ENCODE measurements around the gene MLYCD. TPM values are rescaled to one million over a fixed set of nuclear protein-coding genes. Genes with fewer than 3 reads are reported as not detected.

The MLYCD gene
- total RNA-seq, 1 donor from 2014 or later = 50.4 TPM

GRCh38 chr16:83853834-83854233 lies 45.1 kb upstream of the MLYCD start:
- no peaks in the 10 kb centered on the region for H3K9me3 ChIP-seq (replicated peaks)

GRCh38 chr16:83854420-83854819 lies 44.5 kb upstream of the MLYCD start:
- no peak for DNase-seq
- Histone ChIP-seq H3K27me3 (ENCODE audit: low read depth) (peaks cover 14% of the 10 kb centered on the region), H3K9me3 (replicated peaks) (no peaks in the 10 kb centered on the region), H3K36me3 (no peaks in the 10 kb centered on the region), H3K4me1 (no peaks in the 10 kb centered on the region), H3K4me3 (no peak overlapping the region), H3K27ac (replicated peaks) (no peak overlapping the region)
- intact Hi-C loops (cut with micrococcal nuclease) = no loop called here
- TF ChIP-seq CTCF (IDR thresholded peaks at IDR 0.05; ENCODE audit: borderline replicate concordance) = no peak

More at GRCh38 chr16:83853834-83854233, 45.1 kb upstream of the MLYCD start:
- Histone ChIP-seq H3K27ac (replicated peaks) (no peak overlapping the region), H3K4me1 (no peaks in the 10 kb centered on the region), H3K4me3 (no peak overlapping the region), H3K36me3 (no peaks in the 10 kb centered on the region), H3K27me3 (ENCODE audit: low read depth) (peaks cover 14% of the 10 kb centered on the region)
- no peak for TF ChIP-seq CTCF (IDR thresholded peaks at IDR 0.05; ENCODE audit: borderline replicate concordance)
- intact Hi-C loops (cut with micrococcal nuclease) = no loop called here
- DNase-seq = no peak

GRCh38 chr16:83856792-83857191 lies 42.1 kb upstream of the MLYCD start:
- DNase-seq = no peak
- no peak for TF ChIP-seq CTCF (IDR thresholded peaks at IDR 0.05; ENCODE audit: borderline replicate concordance)
- H3K27me3 ChIP-seq (ENCODE audit: low read depth) = peaks cover 14% of the 10 kb centered on the region
- no peaks in the 10 kb centered on the region for H3K36me3 ChIP-seq
- no peaks in the 10 kb centered on the region for H3K9me3 ChIP-seq (replicated peaks)
- no peak overlapping the region for H3K4me3 ChIP-seq
- H3K27ac ChIP-seq (replicated peaks) = no peak overlapping the region
- no peaks in the 10 kb centered on the region for H3K4me1 ChIP-seq
- intact Hi-C loops (cut with micrococcal nuclease) = no loop called here

- Histone ChIP-seq H3K9me3 (replicated peaks) (no peaks in the 10 kb centered on the region), H3K27me3 (ENCODE audit: low read depth) (peaks cover 21% of the 10 kb centered on the region), H3K4me1 (no peaks in the 10 kb centered on the region), H3K27ac (replicated peaks) (no peak overlapping the region), H3K4me3 (no peak overlapping the region), H3K36me3 (no peaks in the 10 kb centered on the region)
- no peak for DNase-seq
- no peak for TF ChIP-seq CTCF (IDR thresholded peaks at IDR 0.05; ENCODE audit: borderline replicate concordance)
- intact Hi-C loops (cut with micrococcal nuclease) = no loop called here
Measured at GRCh38 chr16:83859265-83859664, 39.6 kb upstream of the MLYCD start.

GRCh38 chr16:83862661-83863060 lies 36.3 kb upstream of the MLYCD start:
- intact Hi-C loops (cut with micrococcal nuclease) = no loop called here
- no peak overlapping the region for H3K27ac ChIP-seq (replicated peaks)

More at GRCh38 chr16:83862661-83863060, 36.3 kb upstream of the MLYCD start:
- Histone ChIP-seq H3K4me1 (no peaks in the 10 kb centered on the region), H3K9me3 (replicated peaks) (peaks cover 8% of the 10 kb centered on the region), H3K27me3 (ENCODE audit: low read depth) (peaks cover 12% of the 10 kb centered on the region), H3K36me3 (no peaks in the 10 kb centered on the region), H3K4me3 (no peak overlapping the region)
- no peak for DNase-seq
- no peak for TF ChIP-seq CTCF (IDR thresholded peaks at IDR 0.05; ENCODE audit: borderline replicate concordance)
